ENCODE data around the gene VPS16. TPM values are rescaled to one million over a fixed set of nuclear protein-coding genes. Genes with fewer than 3 reads are reported as not detected.

The VPS16 gene
- total RNA-seq, 1 donor from 2014 or later, result 24.9 TPM

- peaks cover 10% of the 10 kb centered on the region for H4K20me1 ChIP-seq (ENCODE audit: insufficient read depth, low read length)
- H3K36me3 ChIP-seq (ENCODE audit: insufficient read depth, low read length), result no peaks in the 10 kb centered on the region
- Mint-ChIP-seq H3K4me3 (ENCODE audit: unreplicated experiment) (no peak overlapping the region), H3K4me1 (ENCODE audit: low read depth, unreplicated experiment) (no peaks in the 10 kb centered on the region), H3K9me3 (ENCODE audit: unreplicated experiment) (no peaks in the 10 kb centered on the region), H3K36me3 (ENCODE audit: low read depth, unreplicated experiment) (no peaks in the 10 kb centered on the region), H3K27ac (ENCODE audit: unreplicated experiment) (no peak overlapping the region), H3K27me3 (ENCODE audit: low read depth, unreplicated experiment) (no peaks in the 10 kb centered on the region)
- no peak for FAIRE-seq
- no peak for DNase-seq (ENCODE audit: low read depth)
- H3K79me2 ChIP-seq (ENCODE audit: insufficient read depth, low read length), result peaks cover 7% of the 10 kb centered on the region
- H3K27me3 ChIP-seq (ENCODE audit: insufficient read depth, low read length), result no peaks in the 10 kb centered on the region
- no peak overlapping the region for H3K9ac ChIP-seq (ENCODE audit: low read length)
- no peak overlapping the region for H2AFZ ChIP-seq (ENCODE audit: low read depth, low read length)
- TF ChIP-seq EZH2 (IDR thresholded peaks at IDR 0.05; ENCODE audit: insufficient read depth, low read length) (no peak), CTCF (IDR thresholded peaks at IDR 0.05; ENCODE audit: insufficient read depth, low read depth, low read length) (no peak)
- no peaks in the 10 kb centered on the region for H3K4me1 ChIP-seq (ENCODE audit: insufficient read depth, low read length)
- no peak overlapping the region for H3K27ac ChIP-seq (ENCODE audit: low read depth, low read length)
- no peak overlapping the region for H3K4me3 ChIP-seq (ENCODE audit: insufficient read depth, low read depth, low read length)
- no peaks in the 10 kb centered on the region for H3K9me3 ChIP-seq (ENCODE audit: insufficient read depth, low read depth, low read length)
- no peak overlapping the region for H3K4me2 ChIP-seq (ENCODE audit: low read length)
Measured at GRCh38 chr20:2845607-2846006, 5.1 kb downstream of the VPS16 start.

- Histone ChIP-seq H3K79me2 (ENCODE audit: insufficient read depth, low read length) (peaks cover 4% of the 10 kb centered on the region), H3K9ac (ENCODE audit: low read length) (no peak overlapping the region), H3K27me3 (ENCODE audit: insufficient read depth, low read length) (no peaks in the 10 kb centered on the region), H3K27ac (ENCODE audit: low read depth, low read length) (no peak overlapping the region), H3K4me1 (ENCODE audit: insufficient read depth, low read length) (no peaks in the 10 kb centered on the region), H3K4me2 (ENCODE audit: low read length) (no peak overlapping the region), H3K9me3 (ENCODE audit: insufficient read depth, low read depth, low read length) (no peaks in the 10 kb centered on the region), H3K4me3 (ENCODE audit: insufficient read depth, low read depth, low read length) (no peak overlapping the region), H4K20me1 (ENCODE audit: insufficient read depth, low read length) (peaks cover 10% of the 10 kb centered on the region), H2AFZ (ENCODE audit: low read depth, low read length) (no peak overlapping the region), H3K36me3 (ENCODE audit: insufficient read depth, low read length) (no peaks in the 10 kb centered on the region)
- TF ChIP-seq CTCF (IDR thresholded peaks at IDR 0.05; ENCODE audit: insufficient read depth, low read depth, low read length) (no peak), EZH2 (IDR thresholded peaks at IDR 0.05; ENCODE audit: insufficient read depth, low read length) (no peak)
- DNase-seq (ENCODE audit: low read depth), result no peak
- Mint-ChIP-seq H3K9me3 (ENCODE audit: unreplicated experiment) (no peaks in the 10 kb centered on the region), H3K36me3 (ENCODE audit: low read depth, unreplicated experiment) (no peaks in the 10 kb centered on the region), H3K27me3 (ENCODE audit: low read depth, unreplicated experiment) (no peaks in the 10 kb centered on the region), H3K27ac (ENCODE audit: unreplicated experiment) (no peak overlapping the region), H3K4me1 (ENCODE audit: low read depth, unreplicated experiment) (no peaks in the 10 kb centered on the region), H3K4me3 (ENCODE audit: unreplicated experiment) (no peak overlapping the region)
- no peak for FAIRE-seq
Measured at GRCh38 chr20:2846698-2847097, 6.2 kb downstream of the VPS16 start.

GRCh38 chr20:2847802-2848201, 7.3 kb downstream of the VPS16 start:
- peaks cover 13% of the 10 kb centered on the region for H4K20me1 ChIP-seq (ENCODE audit: insufficient read depth, low read length)
- no peaks in the 10 kb centered on the region for H3K9me3 ChIP-seq (ENCODE audit: insufficient read depth, low read depth, low read length)
- Mint-ChIP-seq H3K4me3 (ENCODE audit: unreplicated experiment) (no peak overlapping the region), H3K4me1 (ENCODE audit: low read depth, unreplicated experiment) (peaks cover 2% of the 10 kb centered on the region), H3K36me3 (ENCODE audit: low read depth, unreplicated experiment) (peaks cover 2% of the 10 kb centered on the region), H3K27ac (ENCODE audit: unreplicated experiment) (no peak overlapping the region), H3K9me3 (ENCODE audit: unreplicated experiment) (no peaks in the 10 kb centered on the region), H3K27me3 (ENCODE audit: low read depth, unreplicated experiment) (no peaks in the 10 kb centered on the region)
- no peak overlapping the region for H3K4me2 ChIP-seq (ENCODE audit: low read length)
- no peak overlapping the region for H3K27ac ChIP-seq (ENCODE audit: low read depth, low read length)
- no peak for FAIRE-seq
- H3K4me3 ChIP-seq (ENCODE audit: insufficient read depth, low read depth, low read length), result no peak overlapping the region
- no peak for TF ChIP-seq CTCF (IDR thresholded peaks at IDR 0.05; ENCODE audit: insufficient read depth, low read depth, low read length)
- TF ChIP-seq EZH2 (IDR thresholded peaks at IDR 0.05; ENCODE audit: insufficient read depth, low read length), result no peak
- H2AFZ ChIP-seq (ENCODE audit: low read depth, low read length), result no peak overlapping the region
- H3K36me3 ChIP-seq (ENCODE audit: insufficient read depth, low read length), result no peaks in the 10 kb centered on the region
- H3K9ac ChIP-seq (ENCODE audit: low read length), result no peak overlapping the region
- no peaks in the 10 kb centered on the region for H3K27me3 ChIP-seq (ENCODE audit: insufficient read depth, low read length)
- no peak for DNase-seq (ENCODE audit: low read depth)
- no peaks in the 10 kb centered on the region for H3K79me2 ChIP-seq (ENCODE audit: insufficient read depth, low read length)
- no peaks in the 10 kb centered on the region for H3K4me1 ChIP-seq (ENCODE audit: insufficient read depth, low read length)

All from astrocyte (in vitro differentiated cells and primary cell).